Right atrium auricular region (tissue), 2 donors: ENCODE measurements around the gene DAW1. TPM values are rescaled to one million over a fixed set of nuclear protein-coding genes. Genes with fewer than 3 reads are reported as not detected.

ENCODE experiments used
- DNase-seq: peaks from one replicate; pipeline ENCODE4 v3.0.0-alpha.2; 2019; ENCODE audit warnings: low spot score
- H3K27ac ChIP-seq, 2 donors: fragments of 200-600 bp; sonication (generic); 1 replicate in 1 of 2; 2 replicates in 1 of 2; pipeline ENCODE4 v1.5.1; 2016 to 2019
- H3K27me3 ChIP-seq, 2 donors: fragments of 200-600 bp; sonication (generic); one replicate each; pipeline versions ENCODE4 v1.5.1 to v1.6.0; 2017 to 2019
- H3K36me3 ChIP-seq: fragments of 200-600 bp; sonication (generic); one replicate; pipeline ENCODE4 v1.5.1; 2016
- H3K4me1 ChIP-seq, 2 donors: fragments of 200-600 bp; sonication (generic); one replicate each; pipeline versions ENCODE4 v1.5.1 to v1.6.0; 2017 to 2019
- H3K4me3 ChIP-seq, 2 donors: fragments of 200-600 bp; sonication (generic); 1 replicate in 1 of 2; 2 replicates in 1 of 2; pipeline ENCODE4 v1.5.1; 2017 to 2019; ENCODE audit warnings: mild to moderate bottlenecking in 1 of 2, moderate library complexity in 1 of 2
- H3K9me3 ChIP-seq, 2 donors: fragments of 200-600 bp; sonication (generic); one replicate each; pipeline ENCODE4 v1.5.1; 2019
- CTCF ChIP-seq, 2 donors: fragments of 200-600 bp; sonication (generic); IDR thresholded peaks; one replicate each; pipeline ENCODE4 v1.5.1; 2019; ENCODE audit warnings: antibody characterized with exemption in 2 of 2
- total RNA-seq, 2 donors: library from RNA; depleted of rRNA; stranded (reverse); fragments of >200 nt; gene quantifications; one replicate each; pipeline ENCODE4 v1.1.0, GENCODE V29; 2016

The DAW1 gene
- total RNA-seq, 2 donors from 2014 or later, result 0.43 TPM; not detected in 1

GRCh38 chr2:227872676-227873075 lies 1.2 kb downstream of the DAW1 start:
- no peaks in the 10 kb centered on the region for H3K9me3 ChIP-seq
- peaks cover 0 to 8% of the 10 kb centered on the region in 2 donors for H3K4me1 ChIP-seq
- no peak overlapping the region for H3K4me3 ChIP-seq
- no peaks in the 10 kb centered on the region for H3K27me3 ChIP-seq
- TF ChIP-seq CTCF (IDR thresholded peaks at IDR 0.05), result no peak
- no peak overlapping the region for H3K27ac ChIP-seq
- H3K36me3 ChIP-seq, result no peaks in the 10 kb centered on the region
- DNase-seq, result no peak

- H3K4me1 ChIP-seq, result peaks cover 0 to 4% of the 10 kb centered on the region in 2 donors
- H3K27ac ChIP-seq, result peak overlapping the region in 1 of 2 donors; percentile 77
- H3K9me3 ChIP-seq, result no peaks in the 10 kb centered on the region
- H3K36me3 ChIP-seq, result no peaks in the 10 kb centered on the region
- TF ChIP-seq CTCF (IDR thresholded peaks at IDR 0.05), result no peak
- DNase-seq, result peak; percentile 79
- H3K27me3 ChIP-seq, result no peaks in the 10 kb centered on the region
- H3K4me3 ChIP-seq, result no peak overlapping the region
These were observed 4.9 kb downstream of the DAW1 start for GRCh38 chr2:227876300-227876801.

- Histone ChIP-seq H3K9me3 (no peaks in the 10 kb centered on the region), H3K27me3 (no peaks in the 10 kb centered on the region), H3K4me1 (no peaks in the 10 kb centered on the region), H3K36me3 (no peaks in the 10 kb centered on the region), H3K4me3 (no peak overlapping the region), H3K27ac (peak overlapping the region; percentile 67 to 77)
- TF ChIP-seq CTCF (IDR thresholded peaks at IDR 0.05), result no peak
- peak; percentile 59 for DNase-seq
These were observed 6.2 kb downstream of the DAW1 start for GRCh38 chr2:227877421-227878310.

- H3K27me3 ChIP-seq, result no peaks in the 10 kb centered on the region
- H3K4me3 ChIP-seq, result no peak overlapping the region
- no peak overlapping the region for H3K27ac ChIP-seq
- no peaks in the 10 kb centered on the region for H3K36me3 ChIP-seq
- TF ChIP-seq CTCF (IDR thresholded peaks at IDR 0.05), result no peak
- no peaks in the 10 kb centered on the region for H3K4me1 ChIP-seq
- no peaks in the 10 kb centered on the region for H3K9me3 ChIP-seq
- DNase-seq, result no peak
These were observed 9.0 kb downstream of the DAW1 start for GRCh38 chr2:227880460-227880859.

GRCh38 chr2:227881866-227882517 lies 10.6 kb downstream of the DAW1 start:
- DNase-seq, result no peak
- H3K9me3 ChIP-seq, result no peaks in the 10 kb centered on the region
- no peak overlapping the region for H3K27ac ChIP-seq
- H3K4me3 ChIP-seq, result no peak overlapping the region
- no peak for TF ChIP-seq CTCF (IDR thresholded peaks at IDR 0.05)
- H3K27me3 ChIP-seq, result no peaks in the 10 kb centered on the region
- no peaks in the 10 kb centered on the region for H3K36me3 ChIP-seq
- H3K4me1 ChIP-seq, result no peaks in the 10 kb centered on the region
